MG63 (cell line): Measurements from ENCODE around the gene PPP6R2. TPM values are rescaled to one million over a fixed set of nuclear protein-coding genes. Genes with fewer than 3 reads are reported as not detected.
"Not testable (repeated sequence)": the region's sequence is repeated elsewhere in the genome, so short reads cannot be mapped to it uniquely, and the experiment has no call there.

Experiments
- DNase-seq: peaks from one replicate; pipeline ENCODE4 v3.0.0-alpha.2; 2020
- H3K27me3 ChIP-seq: fragments of 250-450 bp; sonication (Bioruptor Pico); 2 replicates; pipeline ENCODE4 v1.5.1; 2020; ENCODE audit warnings: mild to moderate bottlenecking, moderate library complexity
- H3K36me3 ChIP-seq: fragments of 250-450 bp; sonication (Bioruptor Pico); 2 replicates; pipeline ENCODE4 v1.5.1; 2020; ENCODE audit warnings: mild to moderate bottlenecking, moderate library complexity
- H3K4me3 ChIP-seq: fragments of 250-450 bp; sonication (Bioruptor Pico); 2 replicates; pipeline ENCODE4 v1.5.1; 2020; ENCODE audit warnings: mild to moderate bottlenecking, moderate library complexity
- H3K9me3 ChIP-seq: fragments of 250-450 bp; sonication (Bioruptor Pico); 2 replicates; pipeline ENCODE4 v1.5.1; 2020; ENCODE audit warnings: mild to moderate bottlenecking, moderate library complexity
- total RNA-seq: library from RNA; depleted of rRNA; stranded (reverse); fragments of >200 nt; shearing (Covaris generic); gene quantifications from 2 replicates; pipeline ENCODE4 v1.2.3, GENCODE V29; 2014; ENCODE audit warnings: low replicate concordance

Gene PPP6R2
- total RNA-seq, 1 experiment from 2014 or later, result 37.4 TPM

GRCh38 chr22:50398831-50399648 is 55.9 kb downstream of the PPP6R2 start:
- peaks cover 20% of the 10 kb centered on the region for H3K36me3 ChIP-seq
- DNase-seq, result no peak
- no peak overlapping the region for H3K4me3 ChIP-seq
- H3K9me3 ChIP-seq, result no peaks in the 10 kb centered on the region
- no peaks in the 10 kb centered on the region for H3K27me3 ChIP-seq

DNA sequence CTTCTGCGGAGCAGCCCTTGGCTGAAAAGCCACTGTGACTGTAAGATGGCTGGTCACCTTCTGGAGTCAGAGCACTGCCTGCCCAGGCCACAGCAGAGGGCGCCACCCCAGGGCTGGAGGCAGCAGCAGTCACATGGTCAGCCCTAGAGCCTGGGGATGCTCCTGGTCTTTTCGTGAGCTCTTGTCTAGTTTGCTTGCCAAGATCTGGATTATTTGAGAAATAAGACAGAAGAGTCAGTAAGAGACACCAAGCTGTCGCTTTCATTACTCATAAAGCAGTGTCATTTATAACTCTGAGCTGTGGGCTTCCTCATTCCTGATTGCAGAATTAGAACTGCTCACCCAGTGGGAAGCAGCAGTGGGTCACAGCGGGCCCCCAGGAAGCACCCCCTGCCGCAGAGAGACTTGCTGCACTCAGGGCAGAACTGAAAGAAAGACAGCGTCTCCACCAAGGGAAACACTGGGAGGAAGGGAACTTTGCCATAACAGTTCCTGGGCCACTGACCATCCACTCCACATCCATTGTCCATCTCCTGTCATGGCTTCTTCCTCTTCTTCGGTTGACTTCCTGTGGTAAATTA is 56.7 kb downstream of the PPP6R2 start:
- H3K4me3 ChIP-seq, result no peak overlapping the region
- H3K27me3 ChIP-seq, result no peaks in the 10 kb centered on the region
- peak; percentile 24 for DNase-seq
- H3K36me3 ChIP-seq, result peaks cover 21% of the 10 kb centered on the region
- H3K9me3 ChIP-seq, result no peaks in the 10 kb centered on the region

DNA sequence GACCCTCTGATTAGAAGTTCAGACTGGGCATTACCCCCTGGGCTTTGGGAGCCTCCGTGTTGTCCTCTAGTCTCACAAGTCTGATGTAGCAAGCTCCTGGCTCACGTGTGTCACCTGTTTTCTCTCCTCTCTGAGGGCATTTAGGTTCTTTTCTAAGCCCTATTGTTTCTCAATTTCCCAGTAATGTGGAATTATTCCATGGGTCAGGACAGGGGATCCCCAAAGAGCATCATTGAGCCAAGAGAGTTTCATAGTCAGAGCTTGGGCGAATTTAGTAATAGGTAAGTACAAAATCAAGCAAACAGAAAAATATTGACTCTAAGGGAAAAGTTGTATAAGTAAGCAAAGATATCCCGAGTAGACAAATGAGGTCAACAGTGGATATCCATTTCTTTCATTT is 57.3 kb downstream of the PPP6R2 start:
- Histone ChIP-seq H3K36me3 (peaks cover 18% of the 10 kb centered on the region), H3K9me3 (no peaks in the 10 kb centered on the region), H3K27me3 (no peaks in the 10 kb centered on the region), H3K4me3 (no peak overlapping the region)
- DNase-seq, result no peak

GRCh38 chr22:50400931-50401330 is 57.8 kb downstream of the PPP6R2 start:
- Histone ChIP-seq H3K4me3 (no peak overlapping the region), H3K27me3 (no peaks in the 10 kb centered on the region), H3K9me3 (no peaks in the 10 kb centered on the region), H3K36me3 (peaks cover 18% of the 10 kb centered on the region)
- DNase-seq, result no peak

GRCh38 chr22:50401907-50402306 is 58.8 kb downstream of the PPP6R2 start:
- H3K9me3 ChIP-seq, result no peaks in the 10 kb centered on the region
- DNase-seq, result no peak
- no peak overlapping the region for H3K4me3 ChIP-seq
- H3K36me3 ChIP-seq, result peaks cover 20% of the 10 kb centered on the region
- no peaks in the 10 kb centered on the region for H3K27me3 ChIP-seq

GRCh38 chr22:50403701-50404101 is 60.6 kb downstream of the PPP6R2 start:
- Histone ChIP-seq H3K9me3 (no peaks in the 10 kb centered on the region), H3K4me3 (no peak overlapping the region), H3K36me3 (peaks cover 22% of the 10 kb centered on the region), H3K27me3 (no peaks in the 10 kb centered on the region)
- no peak for DNase-seq

- Histone ChIP-seq H3K27me3 (no peaks in the 10 kb centered on the region), H3K9me3 (no peaks in the 10 kb centered on the region), H3K36me3 (peaks cover 13% of the 10 kb centered on the region), H3K4me3 (no peak overlapping the region)
- DNase-seq, result no peak
These were observed 63.5 kb downstream of the PPP6R2 start for GRCh38 chr22:50406416-50407170.

- H3K4me3 ChIP-seq, result no peak overlapping the region
- no peak for DNase-seq
- H3K36me3 ChIP-seq, result peaks cover 13% of the 10 kb centered on the region
- H3K9me3 ChIP-seq, result no peaks in the 10 kb centered on the region
- no peaks in the 10 kb centered on the region for H3K27me3 ChIP-seq
These were observed 65.2 kb downstream of the PPP6R2 start for GRCh38 chr22:50408311-50408710.

- H3K36me3 ChIP-seq, result peaks cover 17% of the 10 kb centered on the region
- not testable (repeated sequence) for H3K27me3 ChIP-seq, DNase-seq, H3K9me3 ChIP-seq, H3K4me3 ChIP-seq
These were observed 65.8 kb downstream of the PPP6R2 start for GRCh38 chr22:50408954-50409353.

DNA sequence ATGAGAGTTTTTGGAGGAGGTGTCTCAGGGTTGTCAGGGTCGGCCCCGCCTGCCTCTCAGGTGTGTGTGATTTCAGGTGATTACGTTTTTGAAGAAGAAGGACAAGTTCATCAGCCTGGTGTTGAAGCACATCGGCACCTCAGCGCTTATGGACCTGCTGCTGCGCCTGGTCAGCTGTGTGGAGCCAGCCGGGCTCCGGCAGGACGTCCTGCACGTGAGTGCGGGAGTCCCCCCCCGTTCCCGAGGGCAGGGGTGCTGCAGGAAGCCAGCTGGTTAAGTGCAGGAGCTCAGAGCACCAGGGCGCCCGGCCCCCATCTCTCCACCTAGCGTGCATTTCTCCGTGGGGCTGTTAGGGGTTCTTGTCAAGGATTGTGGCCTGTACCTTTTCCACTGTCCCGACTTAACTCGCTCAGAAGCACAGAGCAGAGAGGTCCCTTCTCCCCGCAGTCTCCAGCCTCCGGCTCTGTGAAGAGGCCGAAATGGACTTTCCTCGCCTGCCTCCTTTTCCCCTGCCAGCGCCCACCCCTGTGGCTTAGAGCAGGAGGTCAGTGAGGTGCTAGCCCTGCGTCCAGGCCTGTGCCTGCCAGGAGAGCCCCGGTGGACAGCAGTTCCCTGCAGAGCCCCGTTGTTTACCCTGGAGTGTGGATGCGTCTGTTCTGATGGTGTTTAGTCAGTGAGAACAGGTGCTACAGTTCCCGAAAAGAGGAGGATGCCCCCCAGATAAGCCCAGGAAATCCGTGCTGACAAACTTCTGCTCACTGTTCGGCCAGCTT is 71.5 kb downstream of the PPP6R2 start:
- Histone ChIP-seq H3K27me3 (no peaks in the 10 kb centered on the region), H3K36me3 (peaks cover 48% of the 10 kb centered on the region), H3K9me3 (no peaks in the 10 kb centered on the region), H3K4me3 (no peak overlapping the region)
- no peak for DNase-seq

DNA sequence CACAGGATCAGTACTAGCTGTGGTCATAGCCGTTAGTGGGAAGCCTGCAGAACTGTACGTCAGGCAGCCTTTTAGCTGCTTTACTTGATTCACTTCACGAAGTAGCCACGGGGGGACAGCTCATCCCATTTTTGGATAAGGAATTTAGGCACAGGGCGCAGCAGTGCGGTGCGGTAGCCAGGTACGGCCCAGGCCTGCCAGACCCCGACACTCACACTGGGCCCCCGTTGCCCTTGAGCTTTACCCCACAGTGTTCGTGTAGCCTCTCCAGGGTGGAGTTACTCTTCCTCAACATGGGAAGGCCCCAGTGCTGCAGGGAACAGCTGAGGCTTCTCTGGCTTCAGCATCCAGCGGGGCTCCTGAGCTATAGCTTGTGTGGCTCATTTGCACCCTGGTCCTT is 72.3 kb downstream of the PPP6R2 start:
- no peak overlapping the region for H3K4me3 ChIP-seq
- no peaks in the 10 kb centered on the region for H3K27me3 ChIP-seq
- H3K9me3 ChIP-seq, result no peaks in the 10 kb centered on the region
- no peak for DNase-seq
- H3K36me3 ChIP-seq, result peaks cover 53% of the 10 kb centered on the region

- DNase-seq, result no peak
- Histone ChIP-seq H3K27me3 (no peaks in the 10 kb centered on the region), H3K4me3 (no peak overlapping the region), H3K9me3 (no peaks in the 10 kb centered on the region), H3K36me3 (peaks cover 59% of the 10 kb centered on the region)
These were observed 73.9 kb downstream of the PPP6R2 start for GRCh38 chr22:50416996-50417395.

DNA sequence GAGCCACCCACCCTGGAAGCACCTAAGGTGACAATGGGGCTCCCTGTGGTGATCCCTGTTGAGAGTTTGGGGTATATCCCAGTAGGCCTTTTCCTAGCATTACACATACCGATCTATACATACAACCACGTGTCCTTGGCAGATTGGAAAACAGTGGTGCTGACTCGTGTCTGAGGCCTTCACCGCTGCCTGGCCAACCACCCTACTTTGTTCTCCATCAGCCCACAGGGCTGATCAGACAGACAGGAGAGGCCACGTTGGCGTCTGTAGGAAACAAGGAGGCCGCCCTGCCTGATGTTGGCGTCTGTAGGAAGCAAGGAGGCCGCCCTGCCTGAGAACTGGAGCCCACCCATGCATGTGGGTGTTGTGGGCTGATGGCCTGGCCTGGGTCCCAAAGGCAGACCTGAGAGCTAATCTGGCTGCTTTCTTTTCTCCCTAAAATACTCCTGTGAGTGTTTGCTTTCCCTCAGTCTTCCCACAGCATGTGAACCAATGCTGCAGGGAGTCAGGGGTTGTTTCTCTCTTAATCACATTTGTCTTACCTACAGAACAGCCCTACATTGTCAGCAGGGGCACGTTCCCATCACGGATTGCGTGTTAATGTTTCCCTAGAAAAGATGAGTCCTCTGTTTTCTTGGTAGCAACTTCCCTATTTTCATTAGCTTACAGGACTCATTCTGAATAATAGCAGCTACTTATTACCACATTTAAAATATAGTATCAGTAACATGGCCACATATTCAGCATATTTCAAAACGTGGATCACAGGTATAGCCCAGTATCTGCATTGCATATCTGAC is 74.5 kb downstream of the PPP6R2 start:
- no peak for DNase-seq
- Histone ChIP-seq H3K36me3 (peaks cover 65% of the 10 kb centered on the region), H3K4me3 (no peak overlapping the region), H3K27me3 (no peaks in the 10 kb centered on the region), H3K9me3 (no peaks in the 10 kb centered on the region)

- DNase-seq, result no peak
- Histone ChIP-seq H3K4me3 (no peak overlapping the region), H3K36me3 (peaks cover 68% of the 10 kb centered on the region), H3K9me3 (no peaks in the 10 kb centered on the region), H3K27me3 (no peaks in the 10 kb centered on the region)
These were observed 75.5 kb downstream of the PPP6R2 start for GRCh38 chr22:50418624-50419023.

DNA sequence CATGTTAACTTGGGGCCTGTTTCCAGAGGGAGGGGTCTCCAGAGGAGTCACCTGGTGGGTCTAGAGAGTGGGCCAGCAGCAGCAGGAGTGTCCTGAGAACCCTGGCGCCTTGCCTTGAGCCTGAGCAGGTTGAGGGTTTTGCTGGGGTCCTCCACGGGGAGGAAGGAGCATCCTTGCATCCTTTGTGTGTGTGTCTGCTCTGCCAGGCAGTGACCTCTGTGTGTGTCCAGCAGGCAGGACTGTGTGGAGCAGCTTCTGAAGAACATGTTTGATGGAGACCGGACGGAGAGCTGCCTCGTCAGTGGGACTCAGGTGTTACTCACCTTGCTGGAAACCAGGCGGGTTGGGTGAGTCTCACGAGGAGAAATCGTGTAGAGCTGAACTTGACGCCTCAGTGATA is 76.0 kb downstream of the PPP6R2 start:
- no peaks in the 10 kb centered on the region for H3K9me3 ChIP-seq
- DNase-seq, result no peak
- H3K4me3 ChIP-seq, result no peak overlapping the region
- H3K36me3 ChIP-seq, result peaks cover 64% of the 10 kb centered on the region
- no peaks in the 10 kb centered on the region for H3K27me3 ChIP-seq

DNA sequence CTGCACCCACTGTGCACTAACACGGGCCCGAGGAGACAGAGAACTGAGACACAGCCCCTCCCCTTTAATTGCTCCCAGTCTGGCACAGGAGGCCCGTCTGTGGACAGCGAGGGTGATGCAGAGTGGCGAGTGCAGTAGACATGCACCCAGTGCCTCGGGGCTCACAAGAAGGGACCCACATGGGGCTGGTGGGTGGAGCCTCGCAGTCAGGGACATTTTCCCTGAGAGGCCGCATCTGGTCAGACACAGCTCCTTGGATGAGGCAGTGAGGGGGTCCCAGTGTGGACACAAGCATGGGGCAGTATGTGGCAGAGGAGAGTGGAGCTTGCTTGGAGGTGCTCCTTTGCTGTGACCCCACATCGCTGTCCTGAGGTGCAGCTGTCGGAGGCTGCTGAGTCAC is 76.9 kb downstream of the PPP6R2 start:
- Histone ChIP-seq H3K4me3 (no peak overlapping the region), H3K27me3 (no peaks in the 10 kb centered on the region), H3K9me3 (no peaks in the 10 kb centered on the region), H3K36me3 (peaks cover 59% of the 10 kb centered on the region)
- no peak for DNase-seq
